ENCODE measurements around the gene FIBP.
"Not testable (repeated sequence)": the region's sequence is repeated elsewhere in the genome, so short reads cannot be mapped to it uniquely, and the experiment has no call there.

FIBP gene

DNA sequence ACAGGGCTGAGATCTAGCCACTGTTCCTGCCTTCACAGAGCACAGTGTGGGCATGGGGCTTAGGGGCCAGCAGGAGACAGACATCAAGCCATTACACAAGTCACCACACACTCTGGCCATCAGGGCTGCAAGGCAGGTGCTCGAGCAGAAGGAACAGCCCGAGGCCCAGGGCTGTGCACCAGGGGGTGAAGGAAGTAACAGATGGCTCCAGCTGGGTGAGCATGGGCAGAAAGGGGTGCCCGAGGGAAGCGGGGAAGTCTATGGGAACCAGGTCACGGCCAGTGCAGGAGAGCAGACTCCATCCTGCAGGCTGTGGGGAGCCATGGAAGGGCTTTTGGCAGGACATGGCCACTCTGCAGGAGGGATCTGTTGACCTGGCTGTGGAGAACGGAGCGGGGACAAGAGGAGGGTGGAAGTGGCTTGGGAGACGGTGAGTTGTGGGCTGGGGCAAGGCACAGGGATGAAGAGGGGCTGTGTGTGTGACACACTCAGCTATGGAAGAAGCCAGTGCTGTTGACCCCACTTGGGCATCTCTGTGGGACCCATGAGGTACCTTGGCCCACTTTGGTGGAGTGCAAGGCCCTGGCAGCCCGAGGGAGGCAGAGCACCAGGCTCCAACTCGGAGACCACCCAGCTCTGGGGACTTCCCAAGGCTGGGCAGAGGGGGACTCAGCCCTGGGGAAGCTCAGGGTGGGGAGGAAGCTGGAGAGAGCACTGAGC lies 27.0 kb upstream of the FIBP start:
- no peak for DNase-seq (ENCODE audit: low read depth)

DNA sequence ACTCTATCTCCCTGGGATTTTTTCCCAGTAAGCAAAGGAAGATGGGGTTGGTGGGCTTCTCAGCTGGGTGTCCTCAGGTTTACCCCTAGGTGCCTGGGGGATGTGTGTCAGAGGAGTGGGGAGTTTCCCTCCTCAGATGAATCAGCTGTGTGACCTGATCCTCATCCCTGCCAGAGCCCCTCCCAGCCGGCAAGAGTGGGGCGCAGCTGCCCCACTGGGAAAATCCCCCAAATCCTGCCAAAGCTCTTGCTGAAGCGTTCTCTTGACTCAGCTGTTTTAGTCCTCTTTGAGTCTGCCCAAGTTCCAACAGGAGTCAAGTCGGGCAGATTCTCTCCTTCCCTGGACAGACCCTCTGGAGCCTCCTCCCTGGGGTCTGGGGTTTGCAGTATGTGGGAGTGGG lies 24.6 kb upstream of the FIBP start:
- no peak for DNase-seq (ENCODE audit: low read depth)

DNA sequence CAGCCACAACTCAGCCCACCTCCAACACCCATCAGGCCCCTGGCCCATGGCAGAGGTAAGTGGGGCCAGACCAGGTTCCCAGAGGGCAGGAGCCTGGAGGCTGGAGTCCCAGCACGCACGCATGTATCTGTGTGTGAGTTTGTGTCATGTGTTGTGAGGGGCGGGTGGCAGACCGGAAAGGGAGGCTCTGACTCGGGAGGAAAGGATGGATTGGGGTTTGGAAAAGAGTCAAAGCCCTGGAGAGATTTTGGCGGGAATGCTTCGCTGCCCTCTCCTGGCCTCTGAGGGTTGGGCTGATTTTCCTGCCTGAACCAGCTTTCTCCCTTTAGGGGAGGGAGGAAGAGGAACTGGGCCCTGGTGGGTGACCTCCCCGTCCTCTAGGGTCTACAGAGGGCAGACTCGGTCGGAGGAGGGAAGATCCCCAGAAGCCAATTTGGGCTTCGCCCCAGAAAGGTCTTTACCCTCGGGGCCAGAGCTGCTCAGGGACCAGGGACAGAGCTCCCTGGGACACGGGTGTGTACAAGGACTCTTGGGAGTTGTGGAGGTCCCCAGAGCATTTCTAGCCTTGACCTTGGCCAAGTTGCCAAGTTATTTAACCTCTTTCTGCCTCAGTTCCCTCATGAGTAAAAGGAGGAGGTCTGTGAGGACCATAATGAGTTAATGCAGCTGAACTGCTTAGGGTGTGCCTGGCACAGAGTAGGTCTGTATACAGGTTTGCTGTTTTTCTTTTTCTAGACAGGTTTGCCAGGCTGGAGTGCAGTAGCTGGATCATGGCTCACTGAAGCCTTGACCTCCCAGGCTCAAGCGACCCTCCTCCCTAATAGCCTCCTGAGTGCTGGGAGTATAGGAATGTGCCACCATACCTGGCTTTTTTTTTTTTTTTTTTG lies 23.7 kb upstream of the FIBP start:
- DNase-seq (ENCODE audit: low read depth), result no peak

DNA sequence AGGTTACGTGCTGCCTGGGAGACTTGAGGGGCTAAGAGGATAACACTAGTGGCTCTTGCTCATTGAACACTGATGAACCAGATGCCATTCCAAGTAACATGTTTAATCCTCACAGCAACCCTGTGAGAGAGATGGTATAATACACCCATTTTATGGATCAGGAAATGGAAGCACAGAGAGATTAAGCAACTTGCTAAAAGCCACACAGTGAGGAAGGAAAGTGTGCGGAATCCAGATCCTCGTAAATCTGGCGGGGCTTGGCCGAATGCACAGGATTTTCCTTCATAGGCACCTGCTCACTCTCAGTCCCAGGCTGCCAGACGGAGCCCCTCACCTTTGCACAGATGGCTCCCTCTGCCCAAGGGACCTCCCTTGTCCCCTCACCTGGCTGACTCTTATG lies 19.6 kb upstream of the FIBP start:
- no peak for DNase-seq (ENCODE audit: low read depth)

DNA sequence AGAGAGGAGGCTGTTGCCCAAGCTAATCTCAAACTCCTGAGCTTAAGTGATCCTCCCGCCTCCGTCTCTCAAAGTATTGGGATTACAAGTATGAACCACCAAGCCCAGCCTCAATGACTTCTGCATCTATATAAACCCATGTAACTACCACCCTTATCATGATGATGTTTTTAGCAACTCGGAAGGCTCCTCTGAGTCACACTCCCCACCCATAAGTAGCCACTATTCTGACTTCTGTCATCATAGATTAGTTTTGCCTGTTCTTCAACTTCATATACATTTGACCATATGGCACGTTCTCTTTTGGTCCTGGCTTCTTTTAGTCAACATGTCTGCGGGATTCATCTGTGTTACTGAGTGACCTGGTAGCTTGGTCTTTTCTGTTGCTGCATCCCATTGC lies 18.3 kb upstream of the FIBP start:
- DNase-seq (ENCODE audit: low read depth), result no peak

DNA sequence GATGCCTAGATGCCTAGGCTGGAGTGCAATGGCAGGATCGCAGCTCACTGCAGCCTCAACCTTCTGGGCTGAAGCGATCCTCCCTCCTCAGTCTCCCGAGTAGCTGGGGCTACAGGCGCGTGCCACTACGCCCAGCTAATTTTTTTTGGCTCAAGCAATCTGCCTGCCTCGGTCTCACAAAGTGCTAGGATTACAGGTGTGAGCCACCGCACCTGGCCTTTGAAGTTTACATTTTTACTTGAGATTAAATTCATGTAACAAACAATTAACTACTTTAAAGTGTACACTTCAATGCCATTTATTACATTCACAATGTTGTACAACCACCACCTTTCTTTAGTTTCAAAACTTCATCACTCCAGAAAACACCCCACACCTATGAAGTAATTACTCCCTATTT lies 15.4 kb upstream of the FIBP start:
- no peak for DNase-seq (ENCODE audit: low read depth)

DNA sequence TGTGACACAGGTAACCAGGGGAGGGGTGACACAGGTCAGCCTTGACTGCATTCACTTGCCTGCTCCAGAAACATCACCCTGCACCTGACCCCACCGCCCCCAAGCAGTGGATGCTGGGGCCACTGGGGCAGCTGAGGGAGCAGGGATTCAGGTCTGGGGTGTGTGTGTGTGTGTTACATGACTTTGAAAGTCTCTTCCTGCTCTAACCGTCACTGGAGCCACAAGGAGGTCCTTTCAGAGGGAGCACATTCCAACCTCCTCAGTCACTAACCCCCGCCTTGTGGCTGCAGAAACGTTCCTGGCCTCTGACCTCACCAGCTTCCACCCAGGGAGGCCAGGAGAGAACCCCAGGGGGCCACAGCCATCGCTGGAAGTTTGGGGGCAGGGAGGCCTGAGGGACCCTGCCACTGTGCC lies 14.8 kb upstream of the FIBP start:
- DNase-seq (ENCODE audit: low read depth), result no peak

DNA sequence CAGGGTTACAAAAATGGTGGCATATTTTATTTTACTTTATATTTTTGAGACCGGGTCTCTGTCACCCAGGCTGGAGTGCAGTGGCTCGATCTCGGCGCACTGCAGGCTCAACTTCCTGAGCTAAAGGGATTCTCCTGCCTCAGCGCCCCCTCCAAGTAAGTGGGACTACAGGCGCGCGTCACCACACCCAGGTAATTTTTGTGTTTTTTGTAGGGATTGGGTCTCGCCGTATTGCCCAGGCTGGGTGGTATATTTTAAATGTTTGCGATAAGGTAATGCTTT lies 12.6 kb upstream of the FIBP start:
- no peak for DNase-seq (ENCODE audit: low read depth)

DNA sequence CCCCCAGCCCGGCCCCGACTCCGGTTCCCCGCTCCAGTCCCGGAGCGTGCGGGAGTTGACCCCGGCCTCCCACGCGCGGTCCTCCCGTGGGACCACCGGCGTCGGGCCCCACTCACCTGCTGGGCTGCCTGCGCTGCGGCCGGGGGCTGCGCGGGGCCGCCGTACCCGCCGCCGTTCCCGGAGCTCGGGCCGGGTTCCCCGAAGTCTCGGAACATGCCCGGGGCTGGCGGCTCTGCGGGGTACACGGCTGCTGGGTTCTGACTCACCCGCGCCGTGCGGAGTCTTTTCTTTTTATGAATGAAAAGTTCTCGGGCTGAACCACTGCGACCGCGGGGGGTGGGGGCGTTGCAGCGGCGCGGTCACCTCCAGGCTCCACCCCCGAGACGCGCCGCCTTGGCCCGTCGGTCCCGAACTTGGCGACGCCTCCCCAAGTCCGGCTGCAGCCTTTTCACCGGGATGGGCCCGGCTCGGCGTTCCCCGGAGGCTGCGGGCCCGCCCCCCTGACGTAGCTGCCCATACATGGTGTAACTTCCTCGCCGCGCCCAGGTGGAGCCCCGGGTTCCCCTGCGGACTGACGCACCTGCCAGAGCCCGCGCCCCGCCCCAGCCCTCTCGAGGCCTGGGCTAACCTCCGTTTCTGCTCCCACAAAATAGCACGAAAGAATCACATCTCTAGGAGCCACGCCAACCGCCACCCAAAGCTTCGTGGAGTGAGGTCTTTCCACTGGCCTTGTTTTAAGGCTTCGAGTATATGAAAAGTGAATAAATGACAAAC lies 12.0 kb upstream of the FIBP start, which contains the start of gene FOSL1:
Gene FOSL1, minus strand, starts transcription at position 264 of the 774 bp plus-strand sequence. Its CDS starts 49 bp downstream, at position 215.
- DNase-seq (ENCODE audit: low read depth), result peak; percentile 92

DNA sequence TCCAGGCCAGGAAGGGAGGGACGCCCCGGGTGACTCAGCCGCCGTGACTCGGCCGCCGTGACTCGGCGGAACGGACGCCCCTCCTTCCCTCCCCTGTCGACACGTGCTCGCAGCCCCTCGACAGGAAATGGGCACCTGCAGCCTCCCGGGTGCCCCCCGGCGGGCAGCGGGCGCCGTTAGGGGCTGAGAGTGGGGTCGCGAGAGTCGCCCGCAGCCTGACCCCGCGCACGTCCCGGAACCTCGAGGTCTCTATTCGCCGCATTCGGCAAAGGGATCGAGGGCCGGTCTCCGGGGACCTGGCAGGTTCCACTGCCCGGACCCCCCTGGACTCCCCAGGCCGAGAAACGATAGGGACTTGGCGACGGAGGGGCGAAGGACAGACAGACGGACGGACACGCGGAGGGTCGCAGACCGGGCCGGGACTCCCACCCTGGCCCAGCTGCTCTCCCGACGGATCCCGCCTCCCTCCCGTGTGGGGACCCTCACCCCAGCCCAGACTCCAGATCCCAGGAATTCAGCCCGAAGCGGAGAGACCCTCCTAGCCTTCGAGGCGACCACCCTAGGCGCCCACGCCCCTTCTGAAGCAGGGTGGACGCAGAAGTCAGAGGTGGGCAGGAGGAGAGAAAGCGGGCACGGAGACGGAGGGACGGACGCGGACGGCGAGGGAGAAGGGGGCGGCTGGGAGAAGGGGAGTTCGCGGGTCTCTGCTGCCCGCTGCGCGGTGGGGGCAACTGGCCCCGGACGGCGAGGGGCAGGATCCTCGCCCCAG lies 11.3 kb upstream of the FIBP start:
- DNase-seq (ENCODE audit: low read depth), result peak; percentile 70

DNA sequence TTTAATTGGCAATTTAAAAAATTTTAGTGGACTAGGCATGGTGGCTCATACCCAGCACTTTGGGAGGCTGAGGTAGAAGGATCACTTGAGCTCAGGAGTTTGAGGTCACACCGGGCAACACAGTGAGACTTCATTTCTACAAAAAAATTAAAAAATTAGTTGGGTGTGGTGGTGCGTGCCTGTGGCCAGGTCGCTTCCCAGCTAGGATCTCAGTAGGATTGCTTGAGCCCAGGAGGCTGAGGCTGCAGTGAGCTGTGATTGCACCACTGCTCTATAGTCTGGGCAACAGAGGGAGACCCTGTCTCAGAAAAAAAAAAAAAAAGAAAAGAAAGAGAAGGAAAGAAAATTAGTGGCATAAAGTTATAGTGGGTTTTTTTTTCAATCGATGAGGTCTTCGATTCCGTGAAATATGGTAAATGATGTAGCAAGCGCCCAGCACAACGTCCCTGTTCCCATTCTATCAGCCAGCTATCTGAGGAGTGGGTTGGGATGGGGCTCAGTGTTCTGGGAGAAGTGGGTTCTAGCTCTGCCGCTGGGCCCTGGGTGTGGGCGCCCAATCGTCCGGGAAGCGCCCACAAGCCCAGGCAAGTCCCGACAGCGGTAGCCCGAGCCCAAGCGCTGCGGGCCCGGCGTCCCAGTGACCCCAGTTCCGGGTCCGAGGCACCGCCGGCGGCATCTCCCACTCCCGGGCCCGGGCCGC lies 10.5 kb upstream of the FIBP start:
- no peak for DNase-seq (ENCODE audit: low read depth)

DNA sequence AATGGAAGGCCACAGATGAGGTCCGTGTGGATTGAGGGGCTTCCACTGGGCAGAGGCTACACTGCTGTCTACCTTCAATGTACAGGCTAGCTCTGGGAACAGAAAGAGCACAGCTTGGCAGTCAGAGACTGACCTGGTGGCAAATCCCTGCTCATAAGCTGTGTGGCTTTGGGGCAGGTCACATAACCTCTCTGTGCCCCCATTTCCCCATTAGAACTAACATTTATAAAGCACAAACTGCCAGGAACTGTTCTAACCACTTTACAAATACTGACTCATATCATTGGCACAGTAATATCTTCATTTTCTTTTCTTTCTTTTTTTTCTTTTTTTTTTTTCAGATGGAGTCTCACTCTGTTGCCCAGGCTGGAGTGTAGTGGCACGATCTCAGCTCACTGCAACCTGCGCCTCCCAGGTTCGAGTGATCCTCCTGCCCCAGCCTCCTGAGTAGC lies 8.8 kb upstream of the FIBP start:
- no peak for DNase-seq (ENCODE audit: low read depth)

DNA sequence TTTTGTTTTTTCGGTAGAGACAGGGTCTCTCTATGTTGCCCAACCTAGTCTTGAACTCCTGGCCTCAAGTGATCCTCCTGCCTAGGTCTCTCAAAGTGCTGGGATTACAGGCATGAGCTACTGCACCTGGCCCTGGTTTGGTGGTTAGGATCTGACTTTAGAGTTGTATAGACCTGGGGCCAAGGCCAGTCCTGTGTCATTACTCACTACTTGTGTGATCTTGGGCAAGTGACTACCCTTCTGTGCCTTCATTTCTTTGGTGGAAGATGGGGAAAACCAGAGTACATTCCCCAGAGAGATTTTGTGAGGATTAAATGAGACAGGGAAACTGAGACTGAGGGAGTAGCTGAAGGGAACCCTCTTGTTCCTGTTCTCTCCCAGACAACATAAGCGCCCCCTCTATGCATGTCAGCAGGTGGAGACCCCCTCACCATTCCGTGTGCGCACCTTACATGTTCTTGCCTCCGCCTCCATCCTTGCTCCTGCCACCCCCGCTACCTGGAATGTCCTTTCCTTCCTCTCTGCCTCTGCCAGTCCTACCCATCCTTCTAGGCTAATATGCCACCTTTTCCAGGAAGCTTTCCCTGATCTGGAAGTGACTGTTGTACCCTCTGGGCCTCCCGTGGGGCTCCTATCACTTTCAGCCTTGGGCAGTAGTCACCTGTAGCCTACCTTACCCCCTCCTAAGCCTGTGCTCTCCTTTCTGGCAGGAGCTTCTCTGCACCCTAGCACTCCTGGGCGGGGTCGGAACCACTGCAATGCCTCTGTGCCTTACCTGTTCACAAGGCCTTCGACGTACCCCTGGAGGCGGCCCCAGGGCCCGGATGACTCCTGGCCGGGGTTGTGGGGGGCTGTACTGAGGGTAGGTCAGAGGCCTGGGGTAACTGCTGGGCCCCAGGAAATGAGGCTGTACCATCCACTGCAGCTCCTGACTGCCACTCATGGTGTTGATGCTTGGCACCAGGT lies 8.0 kb upstream of the FIBP start:
- DNase-seq (ENCODE audit: low read depth), result no peak

DNA sequence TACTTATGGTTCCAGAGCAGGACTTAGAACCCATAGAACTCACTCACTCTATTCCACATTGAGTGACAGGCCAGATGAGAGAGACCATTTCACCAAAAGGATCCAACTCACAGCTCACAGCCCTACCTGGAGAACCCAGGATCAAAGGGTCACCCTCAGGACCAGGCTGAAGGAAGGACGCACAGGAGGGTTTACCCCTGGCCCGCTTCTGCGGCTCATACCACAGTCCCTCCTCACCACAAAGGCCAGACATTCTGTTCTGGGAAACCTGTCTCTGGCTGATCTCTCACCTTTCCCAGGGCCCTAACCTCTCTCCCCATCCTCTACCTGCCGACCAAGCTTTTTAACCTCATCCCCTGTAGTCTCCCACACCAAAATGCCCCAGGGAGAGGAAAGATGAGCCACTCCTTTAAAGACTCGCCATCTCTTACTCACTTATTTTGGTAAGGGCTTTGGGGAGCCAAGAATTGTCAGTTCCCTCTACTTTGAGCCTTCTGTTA lies 7.3 kb upstream of the FIBP start:
- no peak for DNase-seq (ENCODE audit: low read depth)

DNA sequence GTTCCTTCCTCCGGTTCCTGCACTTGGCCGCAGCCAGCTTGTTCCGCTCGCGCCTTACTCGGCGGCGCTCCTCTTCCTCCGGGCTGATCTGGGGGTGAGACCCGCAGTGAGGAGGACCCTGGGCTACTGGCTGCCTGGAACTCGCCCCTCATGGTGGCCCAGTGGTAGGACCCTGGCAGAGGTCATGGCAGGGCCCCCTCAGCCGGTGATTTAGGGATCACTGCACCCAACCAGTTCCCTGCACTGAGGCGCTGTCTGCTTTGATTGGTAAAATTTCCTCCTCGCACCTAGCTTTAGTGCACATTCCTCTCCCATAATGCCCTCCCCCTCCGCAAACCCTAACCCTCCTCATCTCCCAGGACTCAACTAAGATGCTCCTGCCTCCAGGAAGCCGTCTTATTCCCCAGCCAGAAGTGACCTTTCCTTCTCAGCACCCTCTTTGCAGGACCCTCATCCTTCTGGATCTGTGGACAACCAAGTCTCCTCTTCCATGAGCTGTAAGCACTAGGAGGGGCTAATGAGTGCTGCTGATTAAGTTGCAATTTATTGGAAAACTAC lies 5.8 kb upstream of the FIBP start:
- DNase-seq (ENCODE audit: low read depth), result no peak

DNA sequence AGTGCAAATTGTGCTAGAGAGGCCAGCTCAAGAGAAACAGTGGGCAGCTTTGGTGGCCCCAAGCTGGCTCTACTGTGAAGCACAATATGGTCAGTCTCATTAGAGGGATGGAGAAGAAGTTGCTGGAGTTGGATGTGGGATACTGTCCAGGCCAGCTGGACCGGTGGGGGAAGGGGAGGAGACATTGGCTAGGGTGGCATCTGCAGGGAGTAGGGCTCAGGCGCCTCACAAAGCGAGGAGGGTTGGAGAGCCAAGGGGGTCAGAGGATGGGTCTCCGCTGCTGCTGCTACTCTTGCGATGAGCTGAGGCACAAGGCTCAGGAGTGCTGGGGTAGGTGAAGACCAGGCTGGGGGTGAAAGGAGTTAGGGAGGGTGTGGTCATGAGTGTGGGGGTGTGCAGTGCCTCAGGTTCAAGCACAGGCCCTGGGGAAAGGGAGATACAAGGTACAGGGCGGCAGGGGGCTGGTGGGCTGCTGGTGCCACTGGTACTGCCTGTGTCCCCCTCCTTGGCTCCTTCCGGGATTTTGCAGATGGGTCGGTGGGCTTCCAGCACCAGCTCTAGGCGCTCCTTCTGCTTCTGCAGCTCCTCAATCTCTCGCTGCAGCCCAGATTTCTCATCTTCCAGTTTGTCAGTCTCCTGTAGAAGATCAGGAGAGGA lies 4.5 kb upstream of the FIBP start:
- no peak for DNase-seq (ENCODE audit: low read depth)

DNA sequence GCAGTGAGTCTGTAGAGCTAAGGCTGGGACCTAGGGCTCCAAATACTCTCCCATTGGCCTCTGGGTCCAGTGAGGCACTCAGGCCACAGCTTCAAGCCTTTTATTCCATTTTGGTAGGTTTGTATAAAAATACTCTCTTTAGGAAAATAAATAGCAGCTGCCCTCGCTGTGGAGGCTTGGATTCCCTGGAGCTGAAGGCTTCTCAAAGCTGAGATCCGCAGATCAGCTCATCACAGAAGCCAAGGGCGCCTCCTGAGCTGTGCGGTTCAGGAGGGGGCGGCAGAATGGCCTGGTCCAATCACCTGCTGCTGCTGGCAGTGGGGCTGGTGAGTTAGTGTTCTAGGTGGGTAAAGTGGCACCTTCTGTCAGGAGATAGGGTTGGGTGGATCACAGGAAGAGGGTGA lies 3.9 kb upstream of the FIBP start:
- DNase-seq (ENCODE audit: low read depth), result not testable (repeated sequence)

DNA sequence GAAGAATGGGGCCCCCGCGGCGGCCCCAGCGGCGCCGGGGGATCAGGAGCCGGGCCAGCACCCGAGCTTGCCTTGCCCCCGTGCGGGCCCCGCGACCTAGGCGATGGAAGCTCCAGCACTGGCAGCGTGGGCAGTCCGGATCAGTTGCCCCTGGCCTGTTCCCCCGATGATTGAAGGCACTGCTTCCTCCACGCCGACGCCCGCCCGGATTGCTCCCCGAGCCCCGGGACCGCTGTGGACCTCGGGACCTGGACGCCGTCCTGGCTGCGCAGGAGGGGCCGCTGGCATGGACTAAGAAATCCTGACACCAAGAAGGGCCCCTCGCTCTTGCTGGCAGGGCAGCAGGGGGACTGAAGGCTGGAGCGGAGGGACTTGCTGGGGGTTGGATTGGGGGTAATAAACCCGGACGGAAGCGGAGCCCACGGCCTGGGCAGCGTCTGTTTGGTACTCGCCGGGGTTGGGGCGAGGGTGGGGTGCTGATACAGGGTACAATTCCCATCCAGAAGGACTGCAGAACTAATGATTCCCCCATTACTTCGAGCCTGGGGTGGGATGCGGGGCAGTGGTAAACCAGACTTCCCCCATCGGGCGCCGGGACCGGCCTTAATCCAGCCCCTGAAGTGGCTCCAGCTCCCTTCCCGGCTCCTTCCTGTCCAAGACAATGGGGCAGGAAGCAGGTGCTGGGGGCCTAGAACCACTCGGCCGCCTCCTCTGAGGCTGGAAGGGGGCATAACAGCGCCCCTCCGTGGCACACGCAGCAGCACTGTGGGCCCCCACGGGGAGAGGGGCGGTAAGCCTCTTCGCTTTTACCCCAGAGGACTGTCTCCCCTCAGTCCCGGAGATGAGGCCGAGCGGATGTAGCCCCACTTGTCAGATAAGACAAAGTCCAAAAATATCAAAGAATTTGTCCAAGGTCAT lies 3.2 kb upstream of the FIBP start:
- no peak for DNase-seq (ENCODE audit: low read depth)

All from activated T-helper 9 cell treated with anti-CD3 and anti-CD28 coated beads, Interleukin-2, amount 50 U/mL, for 16 hours (primary cell).